GM12878 (cell line): ENCODE results near the gene CD82. TPM values are rescaled to one million over a fixed set of nuclear protein-coding genes. Genes with fewer than 3 reads are reported as not detected.

Source experiments
- ATAC-seq: fragments of 200-7000 bp; cut with Tn5 transposase; 3 replicates; pipeline ENCODE4 v1.9.1; 2020; ENCODE audit warnings: mild to moderate bottlenecking, moderate library complexity
- BruUV-seq: library from RNA; stranded (reverse); fragments of 400-500 nt; replicated peaks from 2 replicates; lab custom pipeline; 2021; lab: Mats Ljungman, UMichigan
- CTCF ChIA-PET: fragments of 300-600 bp; sonication (Branson Sonifier 250); formaldehyde crosslinking; extraction: SDS; loops from one replicate; lab custom pipeline; 2021; ENCODE audit warnings: inconsistent platforms; lab: Yijun Ruan, JAX
- POLR2A ChIA-PET: fragments of 350-600 bp; formaldehyde crosslinking; extraction: SDS; loops from one replicate; lab custom pipeline; 2021; ENCODE audit warnings: inconsistent platforms; lab: Charles Lee
- RAD21 ChIA-PET: fragments of 300-600 bp; sonication (Branson Sonifier 250); formaldehyde crosslinking; loops from one replicate; lab custom pipeline; 2023; ENCODE audit warnings: antibody characterized with exemption; ENCODE audit not compliant: unreplicated experiment; lab: Charles Lee
- SMC1A ChIA-PET: fragments of 300-600 bp; sonication (Branson Sonifier 250); formaldehyde crosslinking; loops from one replicate; lab custom pipeline; 2023; ENCODE audit not compliant: unreplicated experiment, uncharacterized antibody; lab: Charles Lee
- DNase-seq: peaks from one replicate; pipeline ENCODE4 v3.0.0-alpha.2; 2011; ENCODE audit warnings: low read depth, low spot score
- FAIRE-seq: peaks from 3 replicates; lab custom pipeline; 2011; peaks lifted over from hg19 to GRCh38; lab: Jason Lieb, UNC
- H2AFZ ChIP-seq: 2 replicates; pipeline ENCODE4 v1.6.0; 2011; ENCODE audit warnings: low read depth, low read length, control low read depth; ENCODE audit not compliant: control insufficient read depth
- H3K27ac ChIP-seq: 2 replicates; pipeline ENCODE4 v1.5.1; 2011; ENCODE audit warnings: control low read depth; ENCODE audit not compliant: control insufficient read depth, insufficient read depth
- H3K27me3 ChIP-seq, 2 experiments: replicated peaks in 1 of 2; 2 replicates each; pipeline versions ENCODE4 v1.6.0 to v1.6.1; 2011; ENCODE audit warnings: low read length in 1 of 2; ENCODE audit not compliant: control insufficient read depth in 2 of 2, insufficient read depth in 2 of 2
- H3K36me3 ChIP-seq, 2 experiments: 2 replicates each; pipeline ENCODE4 v1.5.1; 2011; ENCODE audit warnings: low read length in 1 of 2; ENCODE audit not compliant: control insufficient read depth in 2 of 2, insufficient read depth in 2 of 2
- H3K4me1 ChIP-seq: 2 replicates; pipeline ENCODE4 v1.6.1; 2011; ENCODE audit warnings: mild to moderate bottlenecking, low read length, moderate library complexity, mixed read lengths; ENCODE audit not compliant: control insufficient read depth, insufficient read depth
- H3K4me2 ChIP-seq: 2 replicates; pipeline ENCODE4 v1.6.0; 2011; ENCODE audit warnings: control low read depth; ENCODE audit not compliant: control insufficient read depth, insufficient read depth
- H3K4me3 ChIP-seq: fragments of 200-600 bp; sonication (generic); 2 replicates; pipeline ENCODE4 v1.5.1; 2016
- H3K79me2 ChIP-seq: 2 replicates; pipeline ENCODE4 v1.6.0; 2011; ENCODE audit warnings: low read length; ENCODE audit not compliant: control insufficient read depth, insufficient read depth
- H3K9ac ChIP-seq: 2 replicates; pipeline ENCODE4 v1.8.0; 2011; ENCODE audit warnings: low read length, control low read depth, mixed read lengths; ENCODE audit not compliant: control insufficient read depth, insufficient read depth
- H3K9me3 ChIP-seq: replicated peaks from 3 replicates; pipeline ENCODE4 v1.5.1; 2011; ENCODE audit warnings: mild to moderate bottlenecking, low read length; ENCODE audit not compliant: control insufficient read depth, insufficient read depth
- H4K20me1 ChIP-seq: 2 replicates; pipeline ENCODE4 v1.6.0; 2011; ENCODE audit not compliant: control insufficient read depth, insufficient read depth
- BRCA1 ChIP-seq: IDR thresholded peaks from 2 replicates; pipeline ENCODE4 v1.6.1; 2011; ENCODE audit warnings: low read depth, low read length, improper control_type of control experiment
- CREB1 ChIP-seq: IDR thresholded peaks from 2 replicates; pipeline ENCODE4 v1.6.1; 2012; ENCODE audit warnings: low read depth, mild to moderate bottlenecking, inconsistent platforms
- FOS ChIP-seq: IDR thresholded peaks from 3 replicates; pipeline ENCODE4 v1.6.1; 2011; ENCODE audit warnings: borderline replicate concordance; ENCODE audit not compliant: insufficient read length; ENCODE audit errors: extremely low read depth
- KAT2A ChIP-seq: conservative IDR thresholded peaks from 2 replicates; pipeline ENCODE4 v1.6.1; 2011; ENCODE audit warnings: low read depth, low read length; ENCODE audit not compliant: control insufficient read depth
- NBN ChIP-seq: fragments of 450-650 bp; IDR thresholded peaks from 2 replicates; pipeline ENCODE4 v1.6.1; 2016
- RAD51 ChIP-seq: fragments of 450-650 bp; IDR thresholded peaks from 2 replicates; pipeline ENCODE4 v1.6.1; 2016; ENCODE audit warnings: moderate library complexity, mild to moderate bottlenecking, inconsistent platforms
- SMAD5 ChIP-seq: IDR thresholded peaks from 2 replicates; pipeline ENCODE4 v1.6.1; 2016; ENCODE audit warnings: antibody characterized with exemption, low read depth
- TARDBP ChIP-seq: IDR thresholded peaks from 2 replicates; pipeline ENCODE4 v1.6.1; 2016; ENCODE audit warnings: borderline replicate concordance
- TCF7 ChIP-seq: IDR thresholded peaks from 2 replicates; pipeline ENCODE4 v1.6.1; 2014; ENCODE audit warnings: antibody characterized with exemption, borderline replicate concordance
- WGBS: methylation state at CpG from one replicate; pipeline ENCODE4 v1.1.6; 2016; ENCODE audit warnings: low lambda C conversion rate; ENCODE audit not compliant: insufficient replicate concordance, insufficient coverage; ENCODE audit errors: missing lambda C conversion rate; 5-methylcytosine and 5-hydroxymethylcytosine counted together
- in situ Hi-C: fragments of 300-500 bp; cut with MboI; formaldehyde crosslinking; loops from 9 replicates; pipeline ENCODE4 v1.14.3; 2018; ENCODE audit warnings: mixed read lengths
- intact Hi-C: fragments of 100-400 bp; cut with micrococcal nuclease; formaldehyde crosslinking; loops from one replicate; pipeline ENCODE4 v1.14.2; 2022; ENCODE audit not compliant: unreplicated experiment
- polyA plus RNA-seq, 11 experiments: library from polyadenylated mRNA; depleted of rRNA in 4 of 11; unstranded in 6 of 11; stranded (reverse) in 5 of 11; fragments of >200 nt; fragmentation: Nextera tagmentation in 4 of 11; fragmentation: Illumina TruSeq in 1 of 11; extraction: Ambion mirVana in 4 of 11; extraction: Trizol in 1 of 11; gene quantifications; 1 replicate in 1 of 11; 2 replicates in 10 of 11; pipeline versions ENCODE4 v1.2.1 to v1.2.3, GENCODE V29; 2011 to 2016; ENCODE audit warnings: inconsistent platforms in 2 of 11, missing spikeins in 2 of 11, low read depth in 1 of 11
- total RNA-seq, 4 experiments: library from RNA; depleted of rRNA in 3 of 4; stranded (reverse); fragments of >200 nt in 3 of 4; fragmentation: Illumina TruSeq in 1 of 4; extraction: Trizol in 1 of 4; gene quantifications; 2 replicates each; pipeline versions ENCODE4 v1.2.1 to v1.2.3, GENCODE V29; 2013 to 2021
- TF ChIP-seq, protein P1 (sequence below): fragments of 150-350 bp; IDR thresholded peaks from 2 replicates; pipeline ENCODE4 v1.6.1; 2016; ENCODE audit warnings: low read depth, low read length
- TF ChIP-seq, protein P2 (sequence below): fragments of 450-650 bp; conservative IDR thresholded peaks from 2 replicates; pipeline ENCODE4 v1.6.1; 2017; ENCODE audit warnings: mild to moderate bottlenecking, moderate library complexity
- TF ChIP-seq, protein P3 (sequence below): fragments of 450-650 bp; formaldehyde crosslinking; IDR thresholded peaks from 2 replicates; pipeline ENCODE4 v1.4.0; 2020; ENCODE audit warnings: mild to moderate bottlenecking, moderate library complexity

CD82 gene
- total and polyA plus RNA-seq, 10 of the 15 experiments (the other 5 are each of a cell fraction or from before 2014, with no cell fraction given): 5.2 to 180 (median 84.7) TPM

DNA sequence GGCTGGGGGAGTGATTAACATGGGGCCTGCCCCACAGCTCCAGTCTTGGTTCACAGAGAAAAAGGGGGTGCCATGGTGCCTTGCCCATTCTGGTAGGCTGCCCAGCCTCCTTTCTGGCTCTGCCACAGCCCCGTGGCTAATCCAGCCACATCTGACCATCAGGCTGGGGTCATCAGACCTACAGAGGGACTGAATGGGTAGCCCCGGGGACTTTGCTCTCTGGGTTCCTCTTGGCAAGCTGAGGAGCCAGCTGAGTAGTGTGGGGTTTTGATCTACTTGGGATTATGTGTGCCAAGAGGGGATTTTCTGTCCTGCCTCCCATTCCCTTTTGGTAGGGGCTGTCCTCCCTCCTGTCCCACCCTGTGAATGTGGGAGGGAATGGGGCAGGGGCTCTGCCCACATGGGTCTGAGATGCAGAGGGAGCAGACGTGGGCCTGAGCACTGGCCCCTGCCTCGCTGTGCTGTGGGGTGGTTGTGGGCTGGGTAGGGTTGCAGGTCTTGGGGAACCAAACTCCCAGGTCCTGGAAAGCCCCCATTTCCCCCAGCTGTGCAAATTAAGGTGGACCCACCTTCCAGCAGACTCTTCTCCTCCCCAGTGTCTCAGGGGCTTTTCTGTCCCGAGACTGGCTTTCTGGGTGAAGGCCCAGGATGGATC lies 32.0 kb downstream of the CD82 start (continued):
- TF ChIP-seq, protein P1, sequence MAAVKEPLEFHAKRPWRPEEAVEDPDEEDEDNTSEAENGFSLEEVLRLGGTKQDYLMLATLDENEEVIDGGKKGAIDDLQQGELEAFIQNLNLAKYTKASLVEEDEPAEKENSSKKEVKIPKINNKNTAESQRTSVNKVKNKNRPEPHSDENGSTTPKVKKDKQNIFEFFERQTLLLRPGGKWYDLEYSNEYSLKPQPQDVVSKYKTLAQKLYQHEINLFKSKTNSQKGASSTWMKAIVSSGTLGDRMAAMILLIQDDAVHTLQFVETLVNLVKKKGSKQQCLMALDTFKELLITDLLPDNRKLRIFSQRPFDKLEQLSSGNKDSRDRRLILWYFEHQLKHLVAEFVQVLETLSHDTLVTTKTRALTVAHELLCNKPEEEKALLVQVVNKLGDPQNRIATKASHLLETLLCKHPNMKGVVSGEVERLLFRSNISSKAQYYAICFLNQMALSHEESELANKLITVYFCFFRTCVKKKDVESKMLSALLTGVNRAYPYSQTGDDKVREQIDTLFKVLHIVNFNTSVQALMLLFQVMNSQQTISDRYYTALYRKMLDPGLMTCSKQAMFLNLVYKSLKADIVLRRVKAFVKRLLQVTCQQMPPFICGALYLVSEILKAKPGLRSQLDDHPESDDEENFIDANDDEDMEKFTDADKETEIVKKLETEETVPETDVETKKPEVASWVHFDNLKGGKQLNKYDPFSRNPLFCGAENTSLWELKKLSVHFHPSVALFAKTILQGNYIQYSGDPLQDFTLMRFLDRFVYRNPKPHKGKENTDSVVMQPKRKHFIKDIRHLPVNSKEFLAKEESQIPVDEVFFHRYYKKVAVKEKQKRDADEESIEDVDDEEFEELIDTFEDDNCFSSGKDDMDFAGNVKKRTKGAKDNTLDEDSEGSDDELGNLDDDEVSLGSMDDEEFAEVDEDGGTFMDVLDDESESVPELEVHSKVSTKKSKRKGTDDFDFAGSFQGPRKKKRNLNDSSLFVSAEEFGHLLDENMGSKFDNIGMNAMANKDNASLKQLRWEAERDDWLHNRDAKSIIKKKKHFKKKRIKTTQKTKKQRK: no peak
- TF ChIP-seq KAT2A (no peak), SMAD5 (0 out of 2 replicates have a peak, but pooled peaks have one; percentile 34), CREB1 (no peak), RAD51 (no peak)
- TF ChIP-seq, all 136 proteins: peak for 6

DNA sequence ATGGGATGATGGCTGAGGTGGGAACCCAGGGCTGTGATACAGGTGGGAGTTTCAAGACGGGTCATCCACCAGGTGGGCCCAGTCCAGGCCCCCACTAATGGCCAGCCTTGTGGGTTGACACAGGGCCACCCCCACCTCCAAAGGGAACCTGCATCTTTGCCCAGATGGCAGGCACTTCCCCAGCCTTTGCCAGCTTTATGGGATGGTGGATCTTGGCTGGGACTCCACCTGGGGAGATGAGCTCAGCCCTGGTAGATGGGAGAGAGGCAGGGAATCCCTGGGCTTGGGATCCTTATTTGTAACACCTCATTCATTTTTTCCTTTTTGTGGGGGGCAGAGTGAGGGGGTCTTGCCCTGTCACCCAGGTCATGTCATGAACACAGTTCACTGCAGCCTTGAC lies 33.4 kb downstream of the CD82 start:
- Histone ChIP-seq H3K9me3 (no peaks in the 10 kb centered on the region), H3K36me3 (peaks cover 16 to 33% of the 10 kb centered on the region in 2 experiments; a peak in 3 of 4 replicates), H3K4me1 (peaks cover 84% of the 10 kb centered on the region), H3K4me2 (no peak overlapping the region), H3K27me3 (no peaks in the 10 kb centered on the region), H3K79me2 (peaks cover 3% of the 10 kb centered on the region), H4K20me1 (no peaks in the 10 kb centered on the region), H2AFZ (no peak overlapping the region), H3K4me3 (no peak overlapping the region), H3K9ac (no peak overlapping the region), H3K27ac (peak overlapping the region; percentile 6; the same call in 1 of the 2 replicates)
- DNase-seq (no peak), FAIRE-seq (no peak), ATAC-seq (no peak)
- no TSS peak for BruUV-seq
- POLR2A ChIA-PET: interaction anchor here (0.8 to 21.2 kb wide), 5 partner anchors 8 to 31 kb away, joined by 3 to 434 read pairs (median 10); partner anchors contain the start of gene CD82
- intact Hi-C loops: no loop called here
- CTCF ChIA-PET: interaction anchor here (0.9 to 9.3 kb wide), 5 partner anchors 12 to 41 kb away, joined by 3 to 88 read pairs (median 38); no protein-coding TSS in a partner anchor
- RAD21 ChIA-PET: interaction anchor here (1.4 to 13.7 kb wide), 7 partner anchors 8 to 41 kb away, joined by 3 to 196 read pairs (median 76); partner anchors contain the start of gene CD82
- whole genome bisulfite sequencing: 0% methylated on average over 1 of the region's 1 CpG
- in situ Hi-C loops: loop anchor here (25.0 kb wide), 1 partner anchor 1237 kb away; the partner anchor contains the start of gene TTC17
- SMC1A ChIA-PET: interaction anchor here (1.3 to 11.3 kb wide), 8 partner anchors 12 to 39 kb away, joined by 4 to 160 read pairs (median 10); no protein-coding TSS in a partner anchor
- TF ChIP-seq, protein P2, sequence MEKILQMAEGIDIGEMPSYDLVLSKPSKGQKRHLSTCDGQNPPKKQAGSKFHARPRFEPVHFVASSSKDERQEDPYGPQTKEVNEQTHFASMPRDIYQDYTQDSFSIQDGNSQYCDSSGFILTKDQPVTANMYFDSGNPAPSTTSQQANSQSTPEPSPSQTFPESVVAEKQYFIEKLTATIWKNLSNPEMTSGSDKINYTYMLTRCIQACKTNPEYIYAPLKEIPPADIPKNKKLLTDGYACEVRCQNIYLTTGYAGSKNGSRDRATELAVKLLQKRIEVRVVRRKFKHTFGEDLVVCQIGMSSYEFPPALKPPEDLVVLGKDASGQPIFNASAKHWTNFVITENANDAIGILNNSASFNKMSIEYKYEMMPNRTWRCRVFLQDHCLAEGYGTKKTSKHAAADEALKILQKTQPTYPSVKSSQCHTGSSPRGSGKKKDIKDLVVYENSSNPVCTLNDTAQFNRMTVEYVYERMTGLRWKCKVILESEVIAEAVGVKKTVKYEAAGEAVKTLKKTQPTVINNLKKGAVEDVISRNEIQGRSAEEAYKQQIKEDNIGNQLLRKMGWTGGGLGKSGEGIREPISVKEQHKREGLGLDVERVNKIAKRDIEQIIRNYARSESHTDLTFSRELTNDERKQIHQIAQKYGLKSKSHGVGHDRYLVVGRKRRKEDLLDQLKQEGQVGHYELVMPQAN: no peak
- TF ChIP-seq, protein P3, sequence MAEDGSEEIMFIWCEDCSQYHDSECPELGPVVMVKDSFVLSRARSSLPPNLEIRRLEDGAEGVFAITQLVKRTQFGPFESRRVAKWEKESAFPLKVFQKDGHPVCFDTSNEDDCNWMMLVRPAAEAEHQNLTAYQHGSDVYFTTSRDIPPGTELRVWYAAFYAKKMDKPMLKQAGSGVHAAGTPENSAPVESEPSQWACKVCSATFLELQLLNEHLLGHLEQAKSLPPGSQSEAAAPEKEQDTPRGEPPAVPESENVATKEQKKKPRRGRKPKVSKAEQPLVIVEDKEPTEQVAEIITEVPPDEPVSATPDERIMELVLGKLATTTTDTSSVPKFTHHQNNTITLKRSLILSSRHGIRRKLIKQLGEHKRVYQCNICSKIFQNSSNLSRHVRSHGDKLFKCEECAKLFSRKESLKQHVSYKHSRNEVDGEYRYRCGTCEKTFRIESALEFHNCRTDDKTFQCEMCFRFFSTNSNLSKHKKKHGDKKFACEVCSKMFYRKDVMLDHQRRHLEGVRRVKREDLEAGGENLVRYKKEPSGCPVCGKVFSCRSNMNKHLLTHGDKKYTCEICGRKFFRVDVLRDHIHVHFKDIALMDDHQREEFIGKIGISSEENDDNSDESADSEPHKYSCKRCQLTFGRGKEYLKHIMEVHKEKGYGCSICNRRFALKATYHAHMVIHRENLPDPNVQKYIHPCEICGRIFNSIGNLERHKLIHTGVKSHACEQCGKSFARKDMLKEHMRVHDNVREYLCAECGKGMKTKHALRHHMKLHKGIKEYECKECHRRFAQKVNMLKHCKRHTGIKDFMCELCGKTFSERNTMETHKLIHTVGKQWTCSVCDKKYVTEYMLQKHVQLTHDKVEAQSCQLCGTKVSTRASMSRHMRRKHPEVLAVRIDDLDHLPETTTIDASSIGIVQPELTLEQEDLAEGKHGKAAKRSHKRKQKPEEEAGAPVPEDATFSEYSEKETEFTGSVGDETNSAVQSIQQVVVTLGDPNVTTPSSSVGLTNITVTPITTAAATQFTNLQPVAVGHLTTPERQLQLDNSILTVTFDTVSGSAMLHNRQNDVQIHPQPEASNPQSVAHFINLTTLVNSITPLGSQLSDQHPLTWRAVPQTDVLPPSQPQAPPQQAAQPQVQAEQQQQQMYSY (CRISPR knock-in tag): no peak
- TF ChIP-seq NBN (no peak), TCF7 (no peak), KAT2A (no peak), FOS (no peak), TARDBP (no peak), BRCA1 (no peak)
